Measurements from ENCODE around the gene SEC22C. TPM values are rescaled to one million over a fixed set of nuclear protein-coding genes. Genes with fewer than 3 reads are reported as not detected.

SEC22C gene
- polyA plus RNA-seq, 1 donor (not counting 4 experiments of a cell fraction or from before 2014, with no cell fraction given), result 58.4 TPM

- H3K27ac ChIP-seq (ENCODE audit: control insufficient read depth, insufficient read depth, low read length), result no peak overlapping the region
- dilution Hi-C loops (cut with MboI; ENCODE audit: extremely low pct_ligation_motif_present, low sequenced_read_pairs), result no loop called here
- H3K36me3 ChIP-seq (ENCODE audit: control insufficient read depth in 2 of 2, extremely low read depth in 1 of 2, insufficient read depth in 2 of 2, low read length in 2 of 2), result no peaks in the 10 kb centered on the region
- no peak overlapping the region for H3K4me3 ChIP-seq (ENCODE audit: control insufficient read depth in 2 of 3, extremely low read depth in 1 of 3, insufficient read depth in 2 of 3, low read depth in 1 of 3, low read length in 3 of 3)
- no peaks in the 10 kb centered on the region for H3K27me3 ChIP-seq (ENCODE audit: control insufficient read depth, extremely low read depth, insufficient read depth, low read length)
- DNase-seq (ENCODE audit: low read depth, low spot score) (no peak), FAIRE-seq (no peak)
- H2AFZ ChIP-seq (ENCODE audit: control insufficient read depth, low read length), result no peak overlapping the region
- H4K20me1 ChIP-seq (ENCODE audit: control insufficient read depth, extremely low read depth, insufficient read depth, low read length), result no peaks in the 10 kb centered on the region
- no peak overlapping the region for H3K4me2 ChIP-seq (ENCODE audit: control insufficient read depth, extremely low read depth, insufficient read depth, low read depth, low read length)
- no peak overlapping the region for H3K9ac ChIP-seq (ENCODE audit: control insufficient read depth, extremely low read depth, insufficient read depth, low read length)
- peaks cover 23% of the 10 kb centered on the region for H3K4me1 ChIP-seq (ENCODE audit: control insufficient read depth, extremely low read depth, insufficient read depth, low read length)
- H3K79me2 ChIP-seq (ENCODE audit: control insufficient read depth, insufficient read depth, low read length), result no peaks in the 10 kb centered on the region
- no peak for TF ChIP-seq EZH2 (IDR thresholded peaks at IDR 0.05; ENCODE audit: low read length)
- no peak for TF ChIP-seq CTCF (optimal IDR thresholded peaks at IDR 0.05 in 1 of 3, IDR thresholded peaks at IDR 0.05 in 1 of 3, conservative IDR thresholded peaks at IDR 0.05 in 1 of 3; ENCODE audit: extremely low read depth in 1 of 3, insufficient read depth in 2 of 3, low read length in 3 of 3)
- no peaks in the 10 kb centered on the region for H3K9me1 ChIP-seq (ENCODE audit: control insufficient read depth, extremely low read depth, insufficient read depth, low read length)
- H3K9me3 ChIP-seq (ENCODE audit: control insufficient read depth, low read depth, low read length), result no peaks in the 10 kb centered on the region
These were observed 70.6 kb downstream of the SEC22C start for GRCh38 chr3:42511201-42511600.

- TF ChIP-seq CTCF (optimal IDR thresholded peaks at IDR 0.05 in 1 of 3, IDR thresholded peaks at IDR 0.05 in 1 of 3, conservative IDR thresholded peaks at IDR 0.05 in 1 of 3; ENCODE audit: extremely low read depth in 1 of 3, insufficient read depth in 2 of 3, low read length in 3 of 3) (no peak), EZH2 (IDR thresholded peaks at IDR 0.05; ENCODE audit: low read length) (no peak)
- no peaks in the 10 kb centered on the region for H3K9me1 ChIP-seq (ENCODE audit: control insufficient read depth, extremely low read depth, insufficient read depth, low read length)
- no peaks in the 10 kb centered on the region for H3K9me3 ChIP-seq (ENCODE audit: control insufficient read depth, low read depth, low read length)
- no peaks in the 10 kb centered on the region for H4K20me1 ChIP-seq (ENCODE audit: control insufficient read depth, extremely low read depth, insufficient read depth, low read length)
- no peaks in the 10 kb centered on the region for H3K36me3 ChIP-seq (ENCODE audit: control insufficient read depth in 2 of 2, extremely low read depth in 1 of 2, insufficient read depth in 2 of 2, low read length in 2 of 2)
- no peaks in the 10 kb centered on the region for H3K79me2 ChIP-seq (ENCODE audit: control insufficient read depth, insufficient read depth, low read length)
- peaks cover 15% of the 10 kb centered on the region for H3K4me1 ChIP-seq (ENCODE audit: control insufficient read depth, extremely low read depth, insufficient read depth, low read length)
- H3K4me3 ChIP-seq (ENCODE audit: control insufficient read depth in 2 of 3, extremely low read depth in 1 of 3, insufficient read depth in 2 of 3, low read depth in 1 of 3, low read length in 3 of 3), result no peak overlapping the region
- H3K27me3 ChIP-seq (ENCODE audit: control insufficient read depth, extremely low read depth, insufficient read depth, low read length), result no peaks in the 10 kb centered on the region
- DNase-seq (ENCODE audit: low read depth, low spot score) (no peak), FAIRE-seq (no peak)
- dilution Hi-C loops (cut with MboI; ENCODE audit: extremely low pct_ligation_motif_present, low sequenced_read_pairs), result no loop called here
- H2AFZ ChIP-seq (ENCODE audit: control insufficient read depth, low read length), result no peak overlapping the region
- no peak overlapping the region for H3K4me2 ChIP-seq (ENCODE audit: control insufficient read depth, extremely low read depth, insufficient read depth, low read depth, low read length)
- no peak overlapping the region for H3K27ac ChIP-seq (ENCODE audit: control insufficient read depth, insufficient read depth, low read length)
- H3K9ac ChIP-seq (ENCODE audit: control insufficient read depth, extremely low read depth, insufficient read depth, low read length), result no peak overlapping the region
These were observed 71.4 kb downstream of the SEC22C start for GRCh38 chr3:42510325-42510724.

All from keratinocyte (primary cell).